HCT116 (cell line): Measurements from ENCODE around the gene CAMK2A. TPM values are rescaled to one million over a fixed set of nuclear protein-coding genes. Genes with fewer than 3 reads are reported as not detected.

Experiments used
- ATAC-seq: fragments of 200-7000 bp; cut with Tn5 transposase; 2 replicates; pipeline ENCODE4 v1.9.1; 2020; ENCODE audit warnings: mild to moderate bottlenecking, moderate library complexity
- BruUV-seq: library from RNA; stranded (reverse); fragments of 400-500 nt; replicated peaks from 2 replicates; lab custom pipeline; 2021; lab: Mats Ljungman, UMichigan
- CTCF ChIA-PET: fragments of 300-600 bp; sonication (Branson Sonifier 250); formaldehyde crosslinking; loops from one replicate; lab custom pipeline; 2021; ENCODE audit warnings: antibody characterized with exemption; lab: Charles Lee
- POLR2A ChIA-PET: fragments of 300-600, 350-600 bp; sonication (Branson Sonifier 250); formaldehyde crosslinking; loops from one replicate; lab custom pipeline; 2021; ENCODE audit warnings: antibody characterized with exemption; lab: Charles Lee
- RAD21 ChIA-PET, 2 experiments: fragments of 300-600 bp; sonication (Branson Sonifier 250); formaldehyde crosslinking; loops; one replicate each; lab custom pipeline; 2023; ENCODE audit warnings: low total read pairs in 2 of 2; ENCODE audit not compliant: uncharacterized antibody in 2 of 2, unreplicated experiment in 2 of 2, low non-redundant PET in 1 of 2; lab: Charles Lee
- DNase-seq: peaks from one replicate; pipeline ENCODE4 v3.0.0-alpha.2; 2010; ENCODE audit warnings: low read depth, low spot score
- H2AFZ ChIP-seq: fragments of 200-600 bp; shearing (Covaris generic), sonication (generic); 2 replicates; pipeline ENCODE4 v1.6.1; 2017; ENCODE audit warnings: low read depth, mixed run types, mixed read lengths, antibody characterized with exemption, low read length; ENCODE audit not compliant: poor library complexity, severe bottlenecking
- H3K27ac ChIP-seq: 2 replicates; pipeline ENCODE4 v1.5.1; 2012; ENCODE audit warnings: low read depth, low read length
- H3K27me3 ChIP-seq: fragments of 200-600 bp; sonication (generic); 2 replicates; pipeline ENCODE4 v1.6.1; 2016; ENCODE audit warnings: mixed run types, low read length, mixed read lengths; ENCODE audit not compliant: insufficient read depth
- H3K36me3 ChIP-seq, 2 experiments: fragments of 200-500 bp in 1 of 2; fragments of 200-600 bp in 1 of 2; sonication (Bioruptor generic) in 1 of 2; sonication (generic) in 1 of 2; 2 replicates each; pipeline versions ENCODE4 v1.5.1 to v1.6.1; 2014 to 2016; ENCODE audit warnings: low read length in 2 of 2, inconsistent platforms in 1 of 2, mixed read lengths in 1 of 2, mixed run types in 1 of 2; ENCODE audit not compliant: insufficient read depth in 2 of 2, control insufficient read depth in 1 of 2
- H3K4me1 ChIP-seq, 2 experiments: fragments of 200-600 bp in 1 of 2; sonication (generic) in 1 of 2; 2 replicates each; pipeline versions ENCODE4 v1.5.1 to v1.6.1; 2012 to 2017; ENCODE audit warnings: low read length in 2 of 2, inconsistent platforms in 1 of 2, mild to moderate bottlenecking in 1 of 2, mixed read lengths in 1 of 2, mixed run types in 1 of 2, moderate library complexity in 1 of 2; ENCODE audit not compliant: insufficient read depth in 2 of 2, control insufficient read depth in 1 of 2
- H3K4me2 ChIP-seq: fragments of 200-600 bp; sonication (generic); 2 replicates; pipeline ENCODE4 v1.6.1; 2017; ENCODE audit warnings: mixed run types, low read length, mixed read lengths
- H3K4me3 ChIP-seq, 2 experiments: fragments of 200-600 bp in 1 of 2; sonication (generic) in 1 of 2; replicated peaks in 1 of 2; 2 replicates each; pipeline ENCODE4 v1.5.1; 2011 to 2016; ENCODE audit warnings: low read length in 2 of 2, control low read depth in 1 of 2, low read depth in 1 of 2, mild to moderate bottlenecking in 1 of 2, mixed read lengths in 1 of 2, mixed run types in 1 of 2
- H3K79me2 ChIP-seq: fragments of 200-600 bp; sonication (generic); 2 replicates; pipeline ENCODE4 v1.6.1; 2017; ENCODE audit warnings: mild to moderate bottlenecking, mixed run types, low read length, moderate library complexity, mixed read lengths; ENCODE audit not compliant: insufficient read depth
- H3K9ac ChIP-seq: fragments of 200-600 bp; sonication (generic); 2 replicates; pipeline ENCODE4 v1.6.1; 2016; ENCODE audit warnings: low read length, mixed read lengths
- H3K9me2 ChIP-seq: fragments of 200-600 bp; sonication (generic), shearing (Covaris generic); 2 replicates; pipeline ENCODE4 v1.6.1; 2017; ENCODE audit warnings: mixed run types, mild to moderate bottlenecking, moderate library complexity; ENCODE audit not compliant: insufficient read depth
- H3K9me3 ChIP-seq, 2 experiments: fragments of 200-500 bp in 1 of 2; fragments of 200-600 bp in 1 of 2; sonication (Bioruptor generic) in 1 of 2; sonication (generic) in 1 of 2; 2 replicates each; pipeline ENCODE4 v1.6.1; 2014 to 2017; ENCODE audit warnings: low read length in 2 of 2, mixed read lengths in 2 of 2, inconsistent platforms in 1 of 2, low read depth in 1 of 2, mild to moderate bottlenecking in 1 of 2, mixed run types in 1 of 2, moderate library complexity in 1 of 2; ENCODE audit not compliant: control insufficient read depth in 1 of 2, insufficient read depth in 1 of 2
- H4K20me1 ChIP-seq: fragments of 200-600 bp; sonication (generic), shearing (Covaris generic); 2 replicates; pipeline ENCODE4 v1.6.1; 2017; ENCODE audit warnings: mixed run types, mild to moderate bottlenecking, moderate library complexity; ENCODE audit not compliant: insufficient read depth
- CBX3 ChIP-seq: IDR thresholded peaks from 2 replicates; pipeline ENCODE4 v1.6.1; 2012; ENCODE audit warnings: low read depth
- CEBPB ChIP-seq: IDR thresholded peaks from 2 replicates; pipeline ENCODE4 v1.6.1; 2012; ENCODE audit warnings: low read depth
- ELF1 ChIP-seq: IDR thresholded peaks from 2 replicates; pipeline ENCODE4 v1.6.1; 2012; ENCODE audit warnings: low read depth, borderline replicate concordance
- EZH2phosphoT487 ChIP-seq: fragments of 200-600 bp; IDR thresholded peaks from 2 replicates; pipeline ENCODE4 v1.6.1; 2018; ENCODE audit warnings: antibody characterized with exemption, borderline replicate concordance
- FOSL1 ChIP-seq: IDR thresholded peaks from 2 replicates; pipeline ENCODE4 v1.6.1; 2012; ENCODE audit warnings: low read depth
- JUND ChIP-seq: IDR thresholded peaks from 2 replicates; pipeline ENCODE4 v1.6.1; 2012
- POLR2A ChIP-seq: IDR thresholded peaks from 2 replicates; pipeline ENCODE4 v1.7.0; 2011; ENCODE audit warnings: borderline replicate concordance; ENCODE audit not compliant: insufficient read depth, insufficient read length; ENCODE audit errors: extremely low read depth
- POLR2AphosphoS5 ChIP-seq: IDR thresholded peaks from 2 replicates; pipeline ENCODE4 v1.6.1; 2011; ENCODE audit warnings: mild to moderate bottlenecking, low read depth, low read length, moderate library complexity
- SIN3A ChIP-seq: IDR thresholded peaks from 2 replicates; pipeline ENCODE4 v1.6.1; 2012; ENCODE audit warnings: low read depth
- SP1 ChIP-seq: IDR thresholded peaks from 2 replicates; pipeline ENCODE4 v1.6.1; 2012; ENCODE audit warnings: low read depth
- SRF ChIP-seq: IDR thresholded peaks from 2 replicates; pipeline ENCODE4 v1.6.1; 2012; ENCODE audit warnings: low read depth
- YY1 ChIP-seq: IDR thresholded peaks from 2 replicates; pipeline ENCODE4 v1.6.1; 2011; ENCODE audit warnings: low read length, low read depth, moderate library complexity, mild to moderate bottlenecking; ENCODE audit not compliant: insufficient replicate concordance; ENCODE audit errors: extremely low read depth
- ZFX ChIP-seq: fragments of 450-650 bp; IDR thresholded peaks from 2 replicates; pipeline ENCODE4 v1.6.1; 2017
- ZNF274 ChIP-seq: fragments of 200-500 bp; sonication (Bioruptor generic); IDR thresholded peaks from 2 replicates; pipeline ENCODE4 v1.6.1; 2014; ENCODE audit warnings: mild to moderate bottlenecking, low read depth, low read length, inconsistent platforms
- intact Hi-C: fragments of 100-400 bp; cut with micrococcal nuclease; formaldehyde crosslinking; loops from 2 replicates; pipeline ENCODE4 v1.10.0; 2022
- total RNA-seq: library from RNA; stranded (reverse); gene quantifications from one replicate; pipeline ENCODE4 v1.2.1, GENCODE V29; 2021; ENCODE audit not compliant: unreplicated experiment
- TF ChIP-seq, protein P1 (sequence below): IDR thresholded peaks from 2 replicates; pipeline ENCODE4 v1.6.1; 2012; ENCODE audit warnings: low read depth
- TF ChIP-seq, protein P2 (sequence below): IDR thresholded peaks from 2 replicates; pipeline ENCODE4 v1.6.1; 2012
- TF ChIP-seq, protein P3 (sequence below), 3 experiments: fragments of 200-600 bp in 1 of 3; sonication (generic) in 1 of 3; IDR thresholded peaks in 2 of 3; conservative IDR thresholded peaks in 1 of 3; 2 replicates each; pipeline ENCODE4 v1.5.1; 2012 to 2017; ENCODE audit warnings: low read depth in 2 of 3, low read length in 2 of 3, antibody characterized with exemption in 1 of 3, borderline replicate concordance in 1 of 3, control low read depth in 1 of 3, mild to moderate bottlenecking in 1 of 3, mixed read lengths in 1 of 3, mixed run types in 1 of 3, moderate library complexity in 1 of 3; ENCODE audit not compliant: insufficient read depth in 1 of 3

CAMK2A gene
- total RNA-seq, 1 experiment from 2014 or later = not detected

DNA sequence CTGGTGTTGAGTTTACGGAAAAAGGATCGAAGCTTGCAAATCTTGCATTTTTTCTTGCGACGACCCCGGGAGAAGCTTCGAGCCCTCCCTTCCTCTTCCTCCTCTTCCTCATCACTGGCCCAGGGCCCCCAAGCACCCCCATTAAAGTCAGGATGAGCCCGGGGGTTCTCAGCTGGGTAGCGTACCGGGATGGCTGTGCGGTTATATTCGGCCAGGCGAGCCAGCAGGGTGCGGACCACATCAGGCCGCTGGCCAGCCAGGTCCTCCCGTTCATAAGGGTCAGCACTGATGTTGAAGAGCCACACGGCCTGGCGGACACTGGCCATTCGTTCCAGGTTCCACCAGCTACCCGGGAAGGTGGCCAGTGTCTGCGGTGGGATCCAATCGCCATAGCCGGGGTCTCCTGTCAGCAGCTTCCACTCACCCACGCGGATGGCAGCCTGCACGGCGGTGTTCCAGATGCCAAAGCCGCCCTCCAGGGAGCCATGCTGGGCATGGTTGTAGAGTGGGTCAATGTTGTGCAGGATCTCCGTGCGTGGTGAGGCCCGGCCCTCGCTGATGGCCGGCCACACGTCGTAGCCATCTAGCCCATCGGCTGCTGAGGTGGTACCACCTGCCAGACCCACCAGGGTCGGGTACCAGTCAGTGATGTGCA lies 7.8 kb upstream of the CAMK2A start (continued):
- TF ChIP-seq POLR2A = no peak
- TF ChIP-seq EZH2phosphoT487 = no peak
- no peak for TF ChIP-seq FOSL1
- TF ChIP-seq, protein P1, sequence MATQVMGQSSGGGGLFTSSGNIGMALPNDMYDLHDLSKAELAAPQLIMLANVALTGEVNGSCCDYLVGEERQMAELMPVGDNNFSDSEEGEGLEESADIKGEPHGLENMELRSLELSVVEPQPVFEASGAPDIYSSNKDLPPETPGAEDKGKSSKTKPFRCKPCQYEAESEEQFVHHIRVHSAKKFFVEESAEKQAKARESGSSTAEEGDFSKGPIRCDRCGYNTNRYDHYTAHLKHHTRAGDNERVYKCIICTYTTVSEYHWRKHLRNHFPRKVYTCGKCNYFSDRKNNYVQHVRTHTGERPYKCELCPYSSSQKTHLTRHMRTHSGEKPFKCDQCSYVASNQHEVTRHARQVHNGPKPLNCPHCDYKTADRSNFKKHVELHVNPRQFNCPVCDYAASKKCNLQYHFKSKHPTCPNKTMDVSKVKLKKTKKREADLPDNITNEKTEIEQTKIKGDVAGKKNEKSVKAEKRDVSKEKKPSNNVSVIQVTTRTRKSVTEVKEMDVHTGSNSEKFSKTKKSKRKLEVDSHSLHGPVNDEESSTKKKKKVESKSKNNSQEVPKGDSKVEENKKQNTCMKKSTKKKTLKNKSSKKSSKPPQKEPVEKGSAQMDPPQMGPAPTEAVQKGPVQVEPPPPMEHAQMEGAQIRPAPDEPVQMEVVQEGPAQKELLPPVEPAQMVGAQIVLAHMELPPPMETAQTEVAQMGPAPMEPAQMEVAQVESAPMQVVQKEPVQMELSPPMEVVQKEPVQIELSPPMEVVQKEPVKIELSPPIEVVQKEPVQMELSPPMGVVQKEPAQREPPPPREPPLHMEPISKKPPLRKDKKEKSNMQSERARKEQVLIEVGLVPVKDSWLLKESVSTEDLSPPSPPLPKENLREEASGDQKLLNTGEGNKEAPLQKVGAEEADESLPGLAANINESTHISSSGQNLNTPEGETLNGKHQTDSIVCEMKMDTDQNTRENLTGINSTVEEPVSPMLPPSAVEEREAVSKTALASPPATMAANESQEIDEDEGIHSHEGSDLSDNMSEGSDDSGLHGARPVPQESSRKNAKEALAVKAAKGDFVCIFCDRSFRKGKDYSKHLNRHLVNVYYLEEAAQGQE = no peak
- TF ChIP-seq SRF = no peak
- TF ChIP-seq CEBPB = no peak
- TF ChIP-seq, protein P2, sequence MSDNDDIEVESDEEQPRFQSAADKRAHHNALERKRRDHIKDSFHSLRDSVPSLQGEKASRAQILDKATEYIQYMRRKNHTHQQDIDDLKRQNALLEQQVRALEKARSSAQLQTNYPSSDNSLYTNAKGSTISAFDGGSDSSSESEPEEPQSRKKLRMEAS = no peak
- TF ChIP-seq, all 23 proteins: peak for 0

DNA sequence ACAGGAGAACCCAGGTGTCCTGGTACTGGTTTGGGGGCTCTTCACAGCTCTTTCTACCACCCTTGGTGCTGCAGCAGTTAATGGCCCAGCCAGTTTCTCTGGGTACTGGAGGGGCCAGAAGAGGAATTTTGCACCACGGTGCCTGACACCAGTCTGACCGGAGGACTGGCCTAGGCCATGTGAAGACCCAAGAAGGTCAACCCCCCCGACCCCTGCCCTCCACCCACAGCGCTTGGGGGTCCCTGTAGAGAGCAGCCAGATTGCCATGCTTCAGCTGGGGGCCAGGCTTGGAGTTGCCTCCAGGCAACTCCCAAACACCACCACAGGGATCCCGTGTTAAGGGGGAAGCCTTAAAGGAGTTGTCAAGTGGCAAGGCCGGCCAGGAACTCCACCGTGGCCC lies 6.9 kb upstream of the CAMK2A start:
- no peaks in the 10 kb centered on the region for H3K36me3 ChIP-seq
- peaks cover 8 to 11% of the 10 kb centered on the region in 2 experiments; a peak in 3 of 4 replicates for H3K4me1 ChIP-seq
- H3K27me3 ChIP-seq = no peaks in the 10 kb centered on the region
- no TSS peak for BruUV-seq
- no peak overlapping the region for H2AFZ ChIP-seq
- ChIA-PET CTCF (no interaction called here), RAD21 (no interaction called here), POLR2A (no interaction called here)
- no peak overlapping the region for H3K4me3 ChIP-seq
- H3K9me3 ChIP-seq = no peaks in the 10 kb centered on the region
- no peak overlapping the region for H3K4me2 ChIP-seq
- H3K27ac ChIP-seq = no peak overlapping the region
- intact Hi-C loops = no loop called here
- no peak overlapping the region for H3K9ac ChIP-seq
- H3K79me2 ChIP-seq = no peaks in the 10 kb centered on the region
- H3K9me2 ChIP-seq = no peaks in the 10 kb centered on the region
- ATAC-seq = no peak
- no peaks in the 10 kb centered on the region for H4K20me1 ChIP-seq
- DNase-seq = no peak
- TF ChIP-seq POLR2AphosphoS5 = no peak
- TF ChIP-seq SP1 = no peak
- no peak for TF ChIP-seq YY1
- TF ChIP-seq SIN3A = no peak
- no peak for TF ChIP-seq FOSL1
- TF ChIP-seq EZH2phosphoT487 = no peak
- no peak for TF ChIP-seq JUND
- TF ChIP-seq SRF = no peak
- no peak for TF ChIP-seq ZFX
- TF ChIP-seq, protein P1 = no peak
- TF ChIP-seq CEBPB = no peak
- no peak for TF ChIP-seq ELF1
- TF ChIP-seq ZNF274 = no peak
- TF ChIP-seq, protein P3, sequence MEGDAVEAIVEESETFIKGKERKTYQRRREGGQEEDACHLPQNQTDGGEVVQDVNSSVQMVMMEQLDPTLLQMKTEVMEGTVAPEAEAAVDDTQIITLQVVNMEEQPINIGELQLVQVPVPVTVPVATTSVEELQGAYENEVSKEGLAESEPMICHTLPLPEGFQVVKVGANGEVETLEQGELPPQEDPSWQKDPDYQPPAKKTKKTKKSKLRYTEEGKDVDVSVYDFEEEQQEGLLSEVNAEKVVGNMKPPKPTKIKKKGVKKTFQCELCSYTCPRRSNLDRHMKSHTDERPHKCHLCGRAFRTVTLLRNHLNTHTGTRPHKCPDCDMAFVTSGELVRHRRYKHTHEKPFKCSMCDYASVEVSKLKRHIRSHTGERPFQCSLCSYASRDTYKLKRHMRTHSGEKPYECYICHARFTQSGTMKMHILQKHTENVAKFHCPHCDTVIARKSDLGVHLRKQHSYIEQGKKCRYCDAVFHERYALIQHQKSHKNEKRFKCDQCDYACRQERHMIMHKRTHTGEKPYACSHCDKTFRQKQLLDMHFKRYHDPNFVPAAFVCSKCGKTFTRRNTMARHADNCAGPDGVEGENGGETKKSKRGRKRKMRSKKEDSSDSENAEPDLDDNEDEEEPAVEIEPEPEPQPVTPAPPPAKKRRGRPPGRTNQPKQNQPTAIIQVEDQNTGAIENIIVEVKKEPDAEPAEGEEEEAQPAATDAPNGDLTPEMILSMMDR (IDR thresholded peaks at IDR 0.05 in 2 of 3, conservative IDR thresholded peaks at IDR 0.05 in 1 of 3; ENCODE audit: borderline replicate concordance in 1 of 3, insufficient read depth in 1 of 3, low read depth in 2 of 3, low read length in 2 of 3) = no peak
- TF ChIP-seq CBX3 = no peak
